ENCODE results near the gene ANAPC5. TPM values are rescaled to one million over a fixed set of nuclear protein-coding genes. Genes with fewer than 3 reads are reported as not detected.
A peak's percentile ranks its signal among the peaks of the same experiment; 100 is the strongest.
"Not testable (repeated sequence)": the region's sequence is repeated elsewhere in the genome, so short reads cannot be mapped to it uniquely, and the experiment has no call there.

ANAPC5 gene
- total RNA-seq, 1 experiment from 2014 or later, result 101 TPM

GRCh38 chr12:121283388-121283787 is 68.8 kb downstream of the ANAPC5 start:
- H4K5ac ChIP-seq (ENCODE audit: insufficient read length, low read depth, low read length), result no peak overlapping the region
- no peaks in the 10 kb centered on the region; the same call in 1 of the 2 replicates for H3K4me1 ChIP-seq (ENCODE audit: insufficient read depth, low read length)
- H2BK12ac ChIP-seq (ENCODE audit: insufficient read length, low read depth, low read length), result no peak overlapping the region
- H3K9ac ChIP-seq (ENCODE audit: extremely low read depth, insufficient read length, low read length), result no peak overlapping the region
- DNase-seq, result no peak
- H3K27ac ChIP-seq (ENCODE audit: insufficient read length, low read depth, low read length), result no peak overlapping the region
- H4K20me1 ChIP-seq (ENCODE audit: control insufficient read depth, insufficient read depth, insufficient read length), result peaks cover 4% of the 10 kb centered on the region
- no peak overlapping the region for H3K23ac ChIP-seq (ENCODE audit: insufficient read length, low read depth, low read length)
- no peak overlapping the region for H3K4me2 ChIP-seq (ENCODE audit: insufficient read depth, insufficient read length, low read length)
- no peak overlapping the region for H3K4ac ChIP-seq (ENCODE audit: low read depth, low read length)
- H3K9me3 ChIP-seq (ENCODE audit: control insufficient read depth, low read depth, low read length), result no peaks in the 10 kb centered on the region
- peaks cover 0 to 10% (median 7%) of the 10 kb centered on the region in 3 experiments; a peak in 5 of 7 replicates for H3K36me3 Mint-ChIP-seq (ENCODE audit: insufficient read depth in 1 of 3, low read depth in 3 of 3)
- H3K14ac ChIP-seq (ENCODE audit: insufficient read depth, low read length), result no peak overlapping the region
- no peak overlapping the region for H2AK5ac ChIP-seq (ENCODE audit: insufficient read length, low read length)
- H2BK15ac ChIP-seq (ENCODE audit: low read depth, low read length), result no peak overlapping the region
- no peak overlapping the region for H4K91ac ChIP-seq (ENCODE audit: insufficient read length, low read depth, low read length)
- H2AFZ ChIP-seq (ENCODE audit: low read length), result no peak overlapping the region
- H3T11ph ChIP-seq (ENCODE audit: low read length), result no peak overlapping the region
- no peak overlapping the region for H2BK20ac ChIP-seq (ENCODE audit: low read depth, low read length, poor library complexity, severe bottlenecking)
- H3K79me1 ChIP-seq (ENCODE audit: insufficient read depth, low read depth, low read length, poor library complexity, severe bottlenecking), result peaks cover 4% of the 10 kb centered on the region
- TF ChIP-seq CTCF (conservative IDR thresholded peaks at IDR 0.05), result no peak
- H2BK5ac ChIP-seq (ENCODE audit: insufficient read length, low read length), result no peak overlapping the region
- H3K79me2 ChIP-seq (ENCODE audit: insufficient read depth, low read length), result no peaks in the 10 kb centered on the region
- no peaks in the 10 kb centered on the region for H3K9me3 Mint-ChIP-seq
- H3K27me3 ChIP-seq (ENCODE audit: insufficient read depth, low read length), result no peaks in the 10 kb centered on the region
- H3K4me1 Mint-ChIP-seq, result peaks cover 31 to 38% of the 10 kb centered on the region in 2 experiments
- no peaks in the 10 kb centered on the region for H3K27me3 Mint-ChIP-seq (ENCODE audit: low read depth)
- no peak overlapping the region for H2BK120ac ChIP-seq (ENCODE audit: low read depth, low read length, poor library complexity, severe bottlenecking)
- H3K23me2 ChIP-seq (ENCODE audit: insufficient read length, low read depth, low read length, poor library complexity, severe bottlenecking), result no peaks in the 10 kb centered on the region
- no peak overlapping the region for H4K8ac ChIP-seq (replicated peaks; ENCODE audit: insufficient read length, low read depth, low read length)
- no CpG with 5 or more reads among the region's 5 CpGs for WGBS (ENCODE audit: extremely low coverage, insufficient read length, low lambda C conversion rate)
- H3K18ac ChIP-seq (ENCODE audit: insufficient read length, low read depth, low read length), result no peak overlapping the region
- no peak overlapping the region for H3K56ac ChIP-seq (ENCODE audit: insufficient read length, low read depth, low read length)
- no peak overlapping the region for H3K4me3 Mint-ChIP-seq
- H3K27ac Mint-ChIP-seq, result no peak overlapping the region

- not testable (repeated sequence) for H2BK20ac ChIP-seq (ENCODE audit: low read depth, low read length, poor library complexity, severe bottlenecking)
Observed at GRCh38 chr12:121282910-121283309, 69.3 kb downstream of the ANAPC5 start.

More at GRCh38 chr12:121282910-121283309, 69.3 kb downstream of the ANAPC5 start:
- not testable (repeated sequence) for DNase-seq; H2BK5ac ChIP-seq (ENCODE audit: insufficient read length, low read length); H3K23me2 ChIP-seq (ENCODE audit: insufficient read length, low read depth, low read length, poor library complexity, severe bottlenecking); H3K14ac ChIP-seq (ENCODE audit: insufficient read depth, low read length); H3K79me1 ChIP-seq (ENCODE audit: insufficient read depth, low read depth, low read length, poor library complexity, severe bottlenecking); H3K4me1 ChIP-seq (ENCODE audit: insufficient read depth, low read length); H3K4me3 Mint-ChIP-seq; H3K27ac ChIP-seq (ENCODE audit: insufficient read length, low read depth, low read length); H3K9ac ChIP-seq (ENCODE audit: extremely low read depth, insufficient read length, low read length); H2BK120ac ChIP-seq (ENCODE audit: low read depth, low read length, poor library complexity, severe bottlenecking); H3K18ac ChIP-seq (ENCODE audit: insufficient read length, low read depth, low read length); H3K79me2 ChIP-seq (ENCODE audit: insufficient read depth, low read length); H3K9me3 ChIP-seq (ENCODE audit: control insufficient read depth, low read depth, low read length); H3K4ac ChIP-seq (ENCODE audit: low read depth, low read length); H3K23ac ChIP-seq (ENCODE audit: insufficient read length, low read depth, low read length); H4K5ac ChIP-seq (ENCODE audit: insufficient read length, low read depth, low read length); H3K56ac ChIP-seq (ENCODE audit: insufficient read length, low read depth, low read length); H2BK15ac ChIP-seq (ENCODE audit: low read depth, low read length); H2BK12ac ChIP-seq (ENCODE audit: insufficient read length, low read depth, low read length); H3K9me3 Mint-ChIP-seq; H3T11ph ChIP-seq (ENCODE audit: low read length); H3K27me3 ChIP-seq (ENCODE audit: insufficient read depth, low read length); H4K20me1 ChIP-seq (ENCODE audit: control insufficient read depth, insufficient read depth, insufficient read length); H4K91ac ChIP-seq (ENCODE audit: insufficient read length, low read depth, low read length); H3K27me3 Mint-ChIP-seq (ENCODE audit: low read depth); H2AK5ac ChIP-seq (ENCODE audit: insufficient read length, low read length); H3K4me2 ChIP-seq (ENCODE audit: insufficient read depth, insufficient read length, low read length); H4K8ac ChIP-seq (replicated peaks; ENCODE audit: insufficient read length, low read depth, low read length); H2AFZ ChIP-seq (ENCODE audit: low read length)
- Mint-ChIP-seq H3K36me3 (ENCODE audit: insufficient read depth in 1 of 3, low read depth in 3 of 3) (peaks cover 0 to 12% (median 10%) of the 10 kb centered on the region in 3 experiments; a peak in 5 of 7 replicates), H3K4me1 (peaks cover 26 to 34% of the 10 kb centered on the region in 2 experiments), H3K27ac (peak overlapping the region in 1 of 3 experiments; percentile 35; a peak in 1 of 7 replicates)
- no CpG with 5 or more reads among the region's 11 CpGs for WGBS (ENCODE audit: extremely low coverage, insufficient read length, low lambda C conversion rate)
